ENCODE measurements around the gene HAPLN3.

HAPLN3 gene

DNA sequence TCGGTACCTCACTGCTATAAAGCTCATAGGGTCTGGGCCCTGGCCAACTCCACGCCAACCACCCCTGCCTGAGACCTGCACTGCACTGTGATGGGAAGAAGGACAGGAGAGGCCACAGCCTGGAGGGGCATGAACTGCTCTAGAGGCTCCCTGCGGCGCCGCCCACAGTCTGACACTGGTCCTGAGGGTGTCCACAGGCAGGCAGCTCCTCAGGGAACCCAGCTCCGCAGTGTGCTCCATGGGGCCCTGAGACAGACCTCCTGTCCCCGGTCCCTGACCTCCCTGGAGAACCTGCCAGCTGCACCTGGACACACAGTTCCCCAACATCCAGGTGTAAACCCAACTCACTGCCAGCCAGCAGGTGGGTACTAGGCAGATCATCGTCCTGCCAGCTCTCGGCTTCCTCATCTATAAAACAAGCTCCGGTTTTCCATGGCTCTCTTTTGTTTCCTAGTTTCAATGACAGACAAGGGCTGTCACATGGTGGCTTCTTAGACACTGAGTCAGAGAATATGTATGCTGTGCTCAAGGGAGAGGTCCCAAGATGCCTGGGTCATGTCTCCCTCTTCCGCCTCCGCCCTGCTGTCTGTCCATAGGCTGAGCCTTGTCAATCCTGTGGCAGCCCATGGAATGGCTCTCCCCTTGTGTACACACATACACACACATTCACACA, 5.1 kb upstream of the HAPLN3 start:
- peaks cover 32% of the 10 kb centered on the region; the same call in 1 of the 2 replicates for H3K36me3 ChIP-seq (ENCODE audit: insufficient read depth, low read length)

GRCh38 chr15:88899251-88899650, 3.9 kb upstream of the HAPLN3 start:
- Histone ChIP-seq H3F3A (ENCODE audit: low read depth) (no peaks in the 10 kb centered on the region), H3K9me3 (ENCODE audit: insufficient read depth, low read depth, low read length) (no peaks in the 10 kb centered on the region), H3K36me3 (ENCODE audit: insufficient read depth, low read length) (peaks cover 31% of the 10 kb centered on the region; the same call in 1 of the 2 replicates), H4K20me1 (ENCODE audit: insufficient read depth, low read length, poor library complexity, severe bottlenecking) (peaks cover 3% of the 10 kb centered on the region), H3K4me3 (ENCODE audit: low read length, poor library complexity, severe bottlenecking) (no peak overlapping the region), H2AFZ (ENCODE audit: low read length) (no peak overlapping the region), H3K4me2 (ENCODE audit: low read depth, low read length, poor library complexity, severe bottlenecking) (no peak overlapping the region), H3K79me2 (ENCODE audit: insufficient read depth, low read length) (peaks cover 4% of the 10 kb centered on the region; the same call in 1 of the 2 replicates), H3K4me1 (ENCODE audit: insufficient read depth, low read length, poor library complexity, severe bottlenecking) (peaks cover 25% of the 10 kb centered on the region), H3K27me3 (ENCODE audit: insufficient read depth, low read length, poor library complexity, severe bottlenecking) (no peaks in the 10 kb centered on the region), H3K9ac (ENCODE audit: low read depth, low read length, poor library complexity, severe bottlenecking) (no peak overlapping the region), H3K9me2 (replicated peaks; ENCODE audit: low read depth, low read length) (no peaks in the 10 kb centered on the region)
- TF ChIP-seq EZH2phosphoT487 (IDR thresholded peaks at IDR 0.05; ENCODE audit: borderline replicate concordance) (no peak), CTCF (conservative IDR thresholded peaks at IDR 0.05; ENCODE audit: low read length) (no peak)

More for the DNA sequence above, 5.1 kb upstream of the HAPLN3 start:
- Histone ChIP-seq H3K4me3 (ENCODE audit: low read length, poor library complexity, severe bottlenecking) (no peak overlapping the region), H3K9ac (ENCODE audit: low read depth, low read length, poor library complexity, severe bottlenecking) (no peak overlapping the region), H3F3A (ENCODE audit: low read depth) (no peaks in the 10 kb centered on the region), H4K20me1 (ENCODE audit: insufficient read depth, low read length, poor library complexity, severe bottlenecking) (peaks cover 3% of the 10 kb centered on the region), H2AFZ (ENCODE audit: low read length) (no peak overlapping the region), H3K79me2 (ENCODE audit: insufficient read depth, low read length) (peaks cover 4% of the 10 kb centered on the region; the same call in 1 of the 2 replicates), H3K9me2 (replicated peaks; ENCODE audit: low read depth, low read length) (no peaks in the 10 kb centered on the region), H3K9me3 (ENCODE audit: insufficient read depth, low read depth, low read length) (no peaks in the 10 kb centered on the region), H3K27me3 (ENCODE audit: insufficient read depth, low read length, poor library complexity, severe bottlenecking) (no peaks in the 10 kb centered on the region), H3K4me1 (ENCODE audit: insufficient read depth, low read length, poor library complexity, severe bottlenecking) (peaks cover 24% of the 10 kb centered on the region), H3K4me2 (ENCODE audit: low read depth, low read length, poor library complexity, severe bottlenecking) (no peak overlapping the region)
- TF ChIP-seq CTCF (conservative IDR thresholded peaks at IDR 0.05; ENCODE audit: low read length) (no peak), EZH2phosphoT487 (IDR thresholded peaks at IDR 0.05; ENCODE audit: borderline replicate concordance) (no peak)

- no peak overlapping the region for H2AFZ ChIP-seq (ENCODE audit: low read length)
- H3K4me2 ChIP-seq (ENCODE audit: low read depth, low read length, poor library complexity, severe bottlenecking): no peak overlapping the region
- H3K4me1 ChIP-seq (ENCODE audit: insufficient read depth, low read length, poor library complexity, severe bottlenecking): peaks cover 23% of the 10 kb centered on the region
- peaks cover 26% of the 10 kb centered on the region; the same call in 1 of the 2 replicates for H3K36me3 ChIP-seq (ENCODE audit: insufficient read depth, low read length)
- TF ChIP-seq EZH2phosphoT487 (IDR thresholded peaks at IDR 0.05; ENCODE audit: borderline replicate concordance) (no peak), CTCF (conservative IDR thresholded peaks at IDR 0.05; ENCODE audit: low read length) (no peak)
- no peaks in the 10 kb centered on the region for H3K9me2 ChIP-seq (replicated peaks; ENCODE audit: low read depth, low read length)
- no peak overlapping the region for H3K4me3 ChIP-seq (ENCODE audit: low read length, poor library complexity, severe bottlenecking)
- H3K27me3 ChIP-seq (ENCODE audit: insufficient read depth, low read length, poor library complexity, severe bottlenecking): no peaks in the 10 kb centered on the region
- H4K20me1 ChIP-seq (ENCODE audit: insufficient read depth, low read length, poor library complexity, severe bottlenecking): peaks cover 2% of the 10 kb centered on the region
- no peaks in the 10 kb centered on the region for H3F3A ChIP-seq (ENCODE audit: low read depth)
- H3K9me3 ChIP-seq (ENCODE audit: insufficient read depth, low read depth, low read length): no peaks in the 10 kb centered on the region
- H3K9ac ChIP-seq (ENCODE audit: low read depth, low read length, poor library complexity, severe bottlenecking): no peak overlapping the region
- no peaks in the 10 kb centered on the region; the same call in 1 of the 2 replicates for H3K79me2 ChIP-seq (ENCODE audit: insufficient read depth, low read length)
Measured at GRCh38 chr15:88898736-88899135, 3.4 kb upstream of the HAPLN3 start.
